Measurements from ENCODE around the gene SORCS1.

The SORCS1 gene

DNA sequence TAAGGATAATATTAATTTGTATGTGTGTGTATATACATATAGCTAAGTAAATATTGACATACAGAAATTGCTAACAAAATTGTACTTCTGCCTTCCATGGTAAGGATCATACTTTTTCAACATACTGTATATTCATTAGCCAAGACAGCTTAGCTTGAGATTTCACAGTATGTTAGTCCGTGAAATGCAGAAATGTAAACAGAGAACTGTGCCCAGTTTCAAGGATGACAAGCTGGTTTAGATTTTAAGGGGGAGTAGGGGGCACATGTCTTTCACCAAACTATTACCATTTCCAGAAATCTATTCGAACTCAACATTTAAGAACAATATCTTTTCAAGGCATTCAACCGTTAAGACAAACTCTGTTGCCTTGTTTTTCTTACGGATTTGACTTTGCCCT lies 182.2 kb downstream of the SORCS1 start:
- no peak for DNase-seq

DNA sequence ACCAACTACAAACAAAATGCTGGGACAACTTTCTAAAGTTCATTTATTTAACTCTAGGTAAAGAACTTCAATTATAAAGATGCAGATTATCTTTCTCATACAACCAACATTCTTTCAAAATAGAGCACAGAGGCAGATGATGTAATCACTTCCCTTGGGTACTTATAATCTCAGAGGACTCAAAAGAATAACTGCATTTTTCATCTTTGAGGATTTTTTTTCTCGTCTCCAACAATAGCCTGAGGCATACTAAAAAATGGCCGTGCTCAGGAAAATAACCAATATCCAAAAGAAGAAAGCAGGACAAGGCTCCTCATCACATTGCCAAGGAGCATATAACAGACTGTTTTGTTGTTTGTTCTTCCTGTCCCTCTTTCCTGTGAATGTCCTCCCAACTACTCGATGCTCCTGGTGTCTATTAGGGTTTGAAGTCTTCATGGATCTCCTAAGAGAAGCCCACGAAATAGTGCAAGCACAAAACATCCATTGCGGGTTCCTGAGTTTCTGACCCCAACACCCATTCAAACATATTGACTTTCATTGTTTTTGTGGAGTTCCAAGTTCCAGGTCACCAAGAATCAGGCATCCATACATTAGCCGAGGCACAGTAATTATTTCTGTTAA lies 182.9 kb downstream of the SORCS1 start:
- DNase-seq, result no peak

GRCh38 chr10:106980495-106981451 lies 183.7 kb downstream of the SORCS1 start:
- no peak for DNase-seq

DNA sequence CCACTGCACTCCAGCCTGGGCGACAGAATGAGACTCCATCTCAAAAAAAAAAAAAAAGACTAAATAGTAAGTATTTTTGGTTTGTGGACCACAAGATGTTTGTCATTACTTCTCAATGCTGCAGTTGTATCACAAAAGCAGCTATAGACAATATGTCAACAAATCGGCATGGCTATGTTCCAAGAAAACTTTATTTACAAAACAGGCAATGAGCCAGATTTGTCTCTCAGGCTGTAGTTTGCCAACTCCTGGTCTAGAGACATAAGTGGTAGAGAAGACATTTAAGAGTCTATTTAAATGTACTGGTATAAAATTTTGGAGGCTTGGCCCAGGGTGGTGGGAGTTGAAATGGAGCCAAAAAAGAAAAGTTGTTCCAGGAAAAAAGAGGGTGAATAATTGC lies 185.8 kb downstream of the SORCS1 start:
- DNase-seq, result no peak

GRCh38 chr10:106973716-106974115 lies 190.8 kb downstream of the SORCS1 start:
- DNase-seq, result no peak

DNA sequence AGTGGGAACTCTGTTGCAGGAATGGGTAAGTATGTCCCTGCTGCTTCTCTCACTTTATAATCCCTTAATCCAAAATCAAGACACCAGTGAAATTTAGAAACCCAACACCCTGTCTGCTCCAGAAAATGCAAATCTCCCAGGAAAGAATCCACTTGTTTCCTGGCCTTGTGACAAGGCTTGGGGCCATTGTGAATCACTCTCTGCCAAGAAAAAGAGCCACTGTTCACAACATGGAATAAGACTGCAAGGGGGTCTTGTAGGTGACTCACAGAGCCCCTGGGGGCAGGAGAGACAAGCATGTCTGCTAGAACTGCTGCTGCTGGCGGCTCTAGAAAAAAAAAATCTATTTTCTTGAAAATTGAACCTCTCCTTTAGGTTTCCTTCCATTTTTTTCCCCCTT lies 191.2 kb downstream of the SORCS1 start:
- no peak for DNase-seq

- DNase-seq, result no peak
Measured at GRCh38 chr10:106972381-106972780, 192.1 kb downstream of the SORCS1 start.

DNA sequence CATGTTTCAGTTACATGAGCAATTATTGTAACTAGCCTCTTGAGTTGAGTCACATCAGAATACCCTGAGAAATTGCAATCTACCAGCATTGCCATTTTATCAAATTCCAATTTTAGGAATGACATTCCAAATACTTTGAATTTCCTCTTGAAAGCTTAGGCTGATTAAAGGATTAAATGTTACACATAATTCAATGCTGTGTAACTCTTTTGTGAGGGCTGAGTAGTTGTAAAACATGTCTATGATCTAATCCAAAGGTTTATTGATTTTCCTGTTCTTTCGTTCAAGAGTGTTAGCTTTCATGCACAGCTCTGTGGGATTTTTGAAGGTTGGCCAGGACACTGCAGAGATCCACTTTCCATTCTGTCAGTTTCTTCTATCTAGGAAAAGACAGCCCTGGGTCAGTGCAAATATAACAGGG lies 193.1 kb downstream of the SORCS1 start:
- DNase-seq, result no peak

GRCh38 chr10:106967452-106967851 lies 197.1 kb downstream of the SORCS1 start:
- no peak for DNase-seq

- DNase-seq, result no peak
Measured at GRCh38 chr10:106960812-106961211, 203.7 kb downstream of the SORCS1 start.

- DNase-seq, result no peak
Measured at GRCh38 chr10:106959521-106959920, 205.0 kb downstream of the SORCS1 start.

- DNase-seq, result no peak
Measured at GRCh38 chr10:106958589-106959361, 205.7 kb downstream of the SORCS1 start.

- DNase-seq, result no peak
Measured at GRCh38 chr10:106957823-106958588, 206.5 kb downstream of the SORCS1 start.

GRCh38 chr10:106956216-106956915 lies 208.1 kb downstream of the SORCS1 start:
- DNase-seq, result no peak

DNA sequence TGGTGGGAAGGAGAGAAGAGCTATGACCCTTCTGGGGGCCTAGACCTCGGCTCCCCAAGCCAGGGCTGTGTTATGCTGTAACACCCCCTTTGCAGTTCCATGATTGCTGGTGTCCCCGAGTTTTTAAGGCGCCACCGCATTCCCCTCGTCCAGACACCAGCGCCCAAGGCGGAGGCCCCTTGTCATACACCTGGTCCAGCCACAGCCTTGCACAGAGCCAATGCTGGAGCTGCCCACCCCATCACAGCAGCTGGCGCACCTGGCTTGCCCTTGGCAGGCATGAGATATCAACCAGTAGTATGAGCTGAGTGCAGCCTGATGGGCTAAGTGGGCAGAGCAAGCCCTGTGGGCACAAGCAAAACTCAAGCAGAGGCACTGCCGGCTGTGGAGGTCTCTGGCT lies 209.4 kb downstream of the SORCS1 start:
- DNase-seq, result no peak

- DNase-seq, result no peak
Measured at GRCh38 chr10:106952033-106952432, 212.5 kb downstream of the SORCS1 start.

- no peak for DNase-seq
Measured at GRCh38 chr10:106949680-106950478, 214.6 kb downstream of the SORCS1 start.

DNA sequence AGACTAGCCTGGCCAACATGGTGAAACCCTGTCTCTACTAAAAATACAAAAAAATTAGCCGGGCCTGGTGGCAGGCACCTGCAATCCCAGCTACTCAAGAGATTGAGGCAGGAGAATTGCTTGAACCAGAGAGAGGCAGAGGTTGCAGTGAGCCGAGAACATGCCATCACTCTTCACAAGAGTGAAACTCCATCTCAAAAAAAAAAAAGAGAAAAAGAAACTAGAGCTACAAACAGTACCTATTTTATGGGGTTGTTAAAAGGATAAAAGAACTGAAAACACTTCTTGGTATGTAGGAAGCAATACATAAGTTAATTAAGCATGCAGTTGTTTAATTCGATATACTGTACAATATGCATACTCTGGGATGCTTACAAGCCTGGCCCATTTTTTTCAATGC lies 216.9 kb downstream of the SORCS1 start:
- DNase-seq, result no peak

GRCh38 chr10:106942035-106942662 lies 222.4 kb downstream of the SORCS1 start:
- no peak for DNase-seq

DNA sequence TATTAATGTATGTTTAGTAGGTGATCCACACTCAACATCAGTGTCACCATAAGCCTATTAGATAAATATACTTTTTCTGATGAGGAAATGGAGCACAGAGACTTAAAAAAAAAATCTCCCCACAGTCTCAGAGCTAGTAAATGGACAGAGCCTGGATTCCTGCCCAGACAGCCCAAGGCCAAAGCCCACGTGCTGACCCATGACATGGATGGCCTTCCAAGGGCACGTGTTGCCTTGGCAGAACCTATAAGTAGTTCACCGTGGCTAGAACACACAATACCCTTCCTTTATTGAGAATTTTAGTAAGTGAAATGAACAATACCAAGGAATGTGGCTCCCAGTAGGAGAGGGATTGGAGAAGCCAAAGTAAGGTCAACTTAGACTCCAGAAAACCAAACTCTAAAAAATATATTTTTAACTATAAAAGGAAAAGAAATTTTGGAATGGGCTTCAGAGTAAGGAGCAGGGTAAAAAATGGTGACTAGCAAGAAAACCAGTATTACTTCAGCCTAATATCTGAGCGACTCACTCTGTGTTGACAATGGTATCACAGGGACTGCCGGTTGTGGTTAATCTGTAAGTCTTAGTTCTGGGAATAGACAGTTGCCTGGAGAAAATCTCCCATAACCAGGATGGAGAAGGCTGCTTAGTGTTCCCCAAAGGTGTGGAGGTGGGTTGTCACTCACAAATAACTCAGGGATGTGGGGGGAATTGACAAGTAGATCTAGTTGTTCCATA lies 223.0 kb downstream of the SORCS1 start:
- no peak for DNase-seq
